ENCODE measurements around the gene JUND.

- TF ChIP-seq EZH2 (IDR thresholded peaks at IDR 0.05; ENCODE audit: borderline replicate concordance, low read length) (no peak), CTCF (conservative IDR thresholded peaks at IDR 0.05 in 1 of 2, IDR thresholded peaks at IDR 0.05 in 1 of 2; ENCODE audit: extremely low read depth in 1 of 2, insufficient read depth in 1 of 2, low read depth in 1 of 2, low read length in 2 of 2) (no peak)
Observed at GRCh38 chr19:18273561-18274218, 7.7 kb downstream of the JUND start.
